Hepatocyte (in vitro differentiated cells): Measurements from ENCODE around the gene PXDC1.

Experiments
- EZH2 ChIP-seq: fragments of 200-600 bp; sonication (generic); IDR thresholded peaks from 2 replicates; pipeline ENCODE4 v1.6.1; 2016; ENCODE audit warnings: antibody characterized with exemption, mild to moderate bottlenecking, borderline replicate concordance
- TF ChIP-seq, protein P1 (sequence below): fragments of 200-600 bp; sonication (generic); IDR thresholded peaks from 2 replicates; pipeline ENCODE4 v1.5.1; 2016; ENCODE audit warnings: antibody characterized with exemption, mild to moderate bottlenecking; ENCODE audit not compliant: poor library complexity

DNA sequence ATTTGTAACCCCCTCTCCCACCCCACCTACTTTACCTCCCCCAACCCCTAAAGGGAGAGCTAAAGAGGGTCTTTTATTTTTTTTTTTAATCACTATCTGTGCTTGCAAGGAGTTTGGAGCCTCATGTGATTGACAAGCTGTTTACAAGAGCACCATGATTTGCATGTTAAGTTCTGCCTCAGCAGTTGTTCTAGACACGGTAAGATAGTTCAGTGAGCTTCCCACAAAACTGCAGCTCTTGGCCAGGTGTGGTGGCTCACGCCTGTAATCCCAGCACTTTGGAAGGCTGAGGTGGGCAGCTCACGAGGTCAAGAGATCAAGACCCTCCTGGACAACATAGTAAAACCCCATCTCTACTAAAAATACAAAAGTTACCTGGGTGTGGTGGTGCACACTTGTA lies 5.0 kb upstream of the PXDC1 start:
- no peak for TF ChIP-seq EZH2
- TF ChIP-seq, protein P1, sequence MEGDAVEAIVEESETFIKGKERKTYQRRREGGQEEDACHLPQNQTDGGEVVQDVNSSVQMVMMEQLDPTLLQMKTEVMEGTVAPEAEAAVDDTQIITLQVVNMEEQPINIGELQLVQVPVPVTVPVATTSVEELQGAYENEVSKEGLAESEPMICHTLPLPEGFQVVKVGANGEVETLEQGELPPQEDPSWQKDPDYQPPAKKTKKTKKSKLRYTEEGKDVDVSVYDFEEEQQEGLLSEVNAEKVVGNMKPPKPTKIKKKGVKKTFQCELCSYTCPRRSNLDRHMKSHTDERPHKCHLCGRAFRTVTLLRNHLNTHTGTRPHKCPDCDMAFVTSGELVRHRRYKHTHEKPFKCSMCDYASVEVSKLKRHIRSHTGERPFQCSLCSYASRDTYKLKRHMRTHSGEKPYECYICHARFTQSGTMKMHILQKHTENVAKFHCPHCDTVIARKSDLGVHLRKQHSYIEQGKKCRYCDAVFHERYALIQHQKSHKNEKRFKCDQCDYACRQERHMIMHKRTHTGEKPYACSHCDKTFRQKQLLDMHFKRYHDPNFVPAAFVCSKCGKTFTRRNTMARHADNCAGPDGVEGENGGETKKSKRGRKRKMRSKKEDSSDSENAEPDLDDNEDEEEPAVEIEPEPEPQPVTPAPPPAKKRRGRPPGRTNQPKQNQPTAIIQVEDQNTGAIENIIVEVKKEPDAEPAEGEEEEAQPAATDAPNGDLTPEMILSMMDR = no peak
